CD14-positive monocyte (primary cell): ENCODE data around the gene AAGAB. TPM values are rescaled to one million over a fixed set of nuclear protein-coding genes. Genes with fewer than 3 reads are reported as not detected.

Experiments
- DNase-seq, 3 donors: peaks; one replicate each; pipeline ENCODE4 v3.0.0-alpha.2; 2011 to 2022
- H2AFZ ChIP-seq: 2 replicates; pipeline ENCODE4 v1.6.0; 2012; ENCODE audit warnings: mild to moderate bottlenecking, low read depth, low read length, inconsistent platforms; ENCODE audit not compliant: insufficient read depth, poor library complexity, severe bottlenecking
- H3K27ac ChIP-seq, 2 donors: 1 replicate in 1 of 2; 2 replicates in 1 of 2; pipeline ENCODE4 v1.5.1; 2012 to 2013; ENCODE audit warnings: low read length in 2 of 2, control low read depth in 1 of 2, inconsistent platforms in 1 of 2, low read depth in 1 of 2, mild to moderate bottlenecking in 1 of 2
- H3K27me3 ChIP-seq, 2 donors: one replicate each; pipeline versions ENCODE4 v1.6.0 to v1.6.1; 2011 to 2013; ENCODE audit warnings: low read length in 2 of 2; ENCODE audit not compliant: control insufficient read depth in 2 of 2, insufficient read depth in 2 of 2
- H3K36me3 ChIP-seq, 2 donors: replicated peaks in 1 of 2; 1 replicate in 1 of 2; 2 replicates in 1 of 2; pipeline versions ENCODE4 v1.5.1 to v1.6.1; 2012 to 2013; ENCODE audit warnings: low read length in 2 of 2, control low read depth in 1 of 2, inconsistent platforms in 1 of 2, mild to moderate bottlenecking in 1 of 2; ENCODE audit not compliant: insufficient read depth in 2 of 2, control insufficient read depth in 1 of 2
- H3K4me1 ChIP-seq, 2 donors: 1 replicate in 1 of 2; 2 replicates in 1 of 2; pipeline versions ENCODE4 v1.5.1 to v1.6.1; 2012 to 2013; ENCODE audit warnings: low read length in 2 of 2, control low read depth in 1 of 2, inconsistent platforms in 1 of 2, mild to moderate bottlenecking in 1 of 2, moderate library complexity in 1 of 2; ENCODE audit not compliant: insufficient read depth in 2 of 2, control insufficient read depth in 1 of 2
- H3K4me2 ChIP-seq: replicated peaks from 2 replicates; pipeline ENCODE3; 2012; ENCODE audit warnings: low read length, moderate library complexity, mild to moderate bottlenecking; ENCODE audit not compliant: poor library complexity, severe bottlenecking; ENCODE audit errors: extremely low read depth
- H3K4me3 ChIP-seq, 3 experiments: fragments of 200-600 bp in 1 of 3; sonication (generic) in 1 of 3; replicated peaks in 1 of 3; 1 replicate in 2 of 3; 2 replicates in 1 of 3; pipeline ENCODE4 v1.5.1; 2011 to 2013; ENCODE audit warnings: low read length in 3 of 3, mild to moderate bottlenecking in 3 of 3, control low read depth in 2 of 3, low read depth in 2 of 3, inconsistent platforms in 1 of 3, moderate library complexity in 1 of 3
- H3K79me2 ChIP-seq: 2 replicates; pipeline ENCODE4 v1.6.0; 2012; ENCODE audit warnings: mild to moderate bottlenecking, control low read depth, inconsistent platforms, low read length, moderate library complexity; ENCODE audit not compliant: insufficient read depth
- H3K9ac ChIP-seq: 2 replicates; pipeline ENCODE4 v1.6.0; 2017; ENCODE audit warnings: low read length, mild to moderate bottlenecking; ENCODE audit not compliant: insufficient read depth, poor library complexity, severe bottlenecking
- H3K9me3 ChIP-seq, 2 donors: replicated peaks in 1 of 2; 1 replicate in 1 of 2; 2 replicates in 1 of 2; pipeline versions ENCODE4 v1.5.1 to v1.6.1; 2012 to 2013; ENCODE audit warnings: low read length in 2 of 2, control low read depth in 1 of 2; ENCODE audit not compliant: control insufficient read depth in 1 of 2, insufficient read depth in 1 of 2
- H4K20me1 ChIP-seq: 2 replicates; pipeline ENCODE4 v1.6.0; 2012; ENCODE audit warnings: mild to moderate bottlenecking, low read length, control low read depth, moderate library complexity; ENCODE audit not compliant: insufficient read depth
- H3K27ac Mint-ChIP-seq, 7 donors: one replicate each; pipeline ENCODE4 v1.8.0; 2020; ENCODE audit warnings: mild to moderate bottlenecking in 7 of 7, mixed read lengths in 7 of 7, moderate library complexity in 6 of 7, inconsistent platforms in 2 of 7
- H3K27me3 Mint-ChIP-seq, 3 donors: one replicate each; pipeline ENCODE4 v1.8.0; 2021 to 2022; ENCODE audit warnings: low read depth in 3 of 3, mild to moderate bottlenecking in 3 of 3, mixed read lengths in 3 of 3, moderate library complexity in 3 of 3, inconsistent platforms in 1 of 3
- H3K36me3 Mint-ChIP-seq, 2 donors: one replicate each; pipeline ENCODE4 v1.8.0; 2020; ENCODE audit warnings: mixed read lengths in 2 of 2, inconsistent platforms in 1 of 2, mild to moderate bottlenecking in 1 of 2
- H3K4me1 Mint-ChIP-seq: one replicate; pipeline ENCODE4 v1.8.0; 2020; ENCODE audit warnings: mild to moderate bottlenecking, mixed read lengths
- H3K4me3 Mint-ChIP-seq, 2 donors: one replicate each; pipeline ENCODE4 v1.8.0; 2020; ENCODE audit warnings: mild to moderate bottlenecking in 2 of 2, mixed read lengths in 2 of 2, moderate library complexity in 1 of 2
- H3K9me3 Mint-ChIP-seq, 7 donors: one replicate each; pipeline ENCODE4 v1.8.0; 2020 to 2022; ENCODE audit warnings: mixed read lengths in 7 of 7, mild to moderate bottlenecking in 6 of 7, moderate library complexity in 6 of 7, inconsistent platforms in 2 of 7
- CTCF ChIP-seq: fragments of 200-600 bp; IDR thresholded peaks from one replicate; pipeline ENCODE4 v1.8.0; 2022; ENCODE audit warnings: antibody characterized with exemption, mild to moderate bottlenecking
- WGBS: methylation state at CpG from one replicate; pipeline ENCODE4 v1.1.5; 2013; ENCODE audit warnings: missing lambda C conversion rate; ENCODE audit not compliant: insufficient coverage; 5-methylcytosine and 5-hydroxymethylcytosine counted together
- intact Hi-C, 2 donors: fragments of 100-400 bp; cut with micrococcal nuclease; formaldehyde crosslinking; loops; one replicate each; pipeline versions ENCODE4 v1.15.0 to v1.15.1; 2023
- polyA plus RNA-seq, 3 donors: library from polyadenylated mRNA; depleted of rRNA in 1 of 3; unstranded in 2 of 3; stranded (reverse) in 1 of 3; fragments of 300-500 nt in 2 of 3; fragments of >200 nt in 1 of 3; fragmentation: Illumina TruSeq in 2 of 3; gene quantifications; 1 replicate in 2 of 3; 2 replicates in 1 of 3; pipeline ENCODE4 v1.2.3, GENCODE V29; 2012 to 2021

Gene AAGAB
- polyA plus RNA-seq, 3 donors = 11.2 to 40.4 (median 30.1) TPM

- no peak overlapping the region for H3K4me2 ChIP-seq
- peaks cover 74 to 87% of the 10 kb centered on the region in 2 donors for H3K36me3 ChIP-seq
- H3K9ac ChIP-seq = no peak overlapping the region
- DNase-seq = no peak
- H3K79me2 ChIP-seq = no peaks in the 10 kb centered on the region
- intact Hi-C loops = loop anchor here in 1 of 2 donors (5.0 kb wide), 1 partner anchor 33 kb away; no protein-coding TSS in a partner anchor
- Mint-ChIP-seq H3K36me3 (peaks cover 86 to 93% of the 10 kb centered on the region in 2 donors), H3K4me3 (no peak overlapping the region), H3K4me1 (peaks cover 19% of the 10 kb centered on the region), H3K27me3 (peaks cover 0 to 4% (median 2%) of the 10 kb centered on the region in 3 donors), H3K27ac (peak overlapping the region in 5 of 7 donors; percentile 46 to 93 (median 75)), H3K9me3 (no peaks in the 10 kb centered on the region)
- no peaks in the 10 kb centered on the region for H3K9me3 ChIP-seq
- H3K4me3 ChIP-seq = no peak overlapping the region
- peak overlapping the region in 1 of 2 donors; percentile 67 for H3K27ac ChIP-seq
- H2AFZ ChIP-seq = no peak overlapping the region
- H3K27me3 ChIP-seq = no peaks in the 10 kb centered on the region
- H4K20me1 ChIP-seq = no peaks in the 10 kb centered on the region
- WGBS = 93% methylated on average over 5 of the region's 6 CpGs
- no peak for TF ChIP-seq CTCF
- H3K4me1 ChIP-seq = peaks cover 10 to 16% of the 10 kb centered on the region in 2 donors
Observed at GRCh38 chr15:67185051-67185450, 69.4 kb downstream of the AAGAB start.

DNA sequence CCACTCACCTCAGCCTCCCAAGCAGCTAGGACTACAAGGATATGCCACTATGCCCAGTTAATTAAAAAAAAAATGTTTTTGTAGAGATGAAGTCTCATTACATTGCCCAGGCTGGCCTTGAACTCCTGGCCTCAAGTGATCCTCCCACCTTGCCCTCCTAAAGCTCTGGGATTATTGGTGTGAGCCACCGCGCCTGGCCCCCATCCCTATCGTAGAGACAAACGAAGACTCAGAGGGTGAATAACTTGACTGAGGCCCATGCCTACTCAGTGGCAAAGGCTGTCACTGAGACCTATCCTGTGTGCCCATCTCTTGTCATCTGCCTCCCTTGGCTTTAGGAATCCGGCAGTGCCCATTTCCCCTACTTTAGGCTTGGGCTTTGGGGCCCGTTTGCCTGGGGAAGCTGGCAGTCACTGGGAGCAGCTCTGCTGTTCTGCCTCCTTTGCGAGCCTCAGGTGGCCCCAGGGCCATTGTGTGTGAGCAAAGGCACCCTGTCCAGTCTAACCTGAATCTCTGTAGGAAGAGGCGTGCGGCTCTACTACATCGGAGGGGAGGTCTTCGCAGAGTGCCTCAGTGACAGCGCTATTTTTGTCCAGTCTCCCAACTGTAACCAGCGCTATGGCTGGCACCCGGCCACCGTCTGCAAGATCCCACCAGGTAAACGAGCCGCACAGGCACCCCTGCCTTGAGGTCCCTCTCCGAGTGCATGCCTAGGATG, 70.1 kb downstream of the AAGAB start:
- Histone ChIP-seq H3K79me2 (no peaks in the 10 kb centered on the region), H2AFZ (no peak overlapping the region), H3K4me3 (no peak overlapping the region), H3K9ac (no peak overlapping the region), H3K27me3 (no peaks in the 10 kb centered on the region), H3K27ac (no peak overlapping the region), H4K20me1 (no peaks in the 10 kb centered on the region), H3K9me3 (no peaks in the 10 kb centered on the region), H3K36me3 (peaks cover 68 to 87% of the 10 kb centered on the region in 2 donors), H3K4me1 (peaks cover 10 to 16% of the 10 kb centered on the region in 2 donors), H3K4me2 (no peak overlapping the region)
- no peak for TF ChIP-seq CTCF
- intact Hi-C loops = no loop called here
- H3K4me1 Mint-ChIP-seq = peaks cover 19% of the 10 kb centered on the region
- over 99% methylated on average over 15 of the region's 18 CpGs for WGBS
- DNase-seq = no peak
- H3K9me3 Mint-ChIP-seq = no peaks in the 10 kb centered on the region
- peak overlapping the region in 2 of 7 donors; percentile 41 to 66 for H3K27ac Mint-ChIP-seq
- peaks cover 0 to 6% (median 2%) of the 10 kb centered on the region in 3 donors for H3K27me3 Mint-ChIP-seq
- no peak overlapping the region for H3K4me3 Mint-ChIP-seq
- peaks cover 86 to 93% of the 10 kb centered on the region in 2 donors for H3K36me3 Mint-ChIP-seq
